Testis (tissue), 3 donors: ENCODE measurements around the gene UPF3B. TPM values are rescaled to one million over a fixed set of nuclear protein-coding genes. Genes with fewer than 3 reads are reported as not detected.
"Not testable (repeated sequence)": the region's sequence is repeated elsewhere in the genome, so short reads cannot be mapped to it uniquely, and the experiment has no call there.

ENCODE experiments used
- DNase-seq: peaks from one replicate; pipeline ENCODE4 v3.0.0-alpha.2; 2019
- H3K27ac ChIP-seq, 2 donors: fragments of 200-600 bp; sonication (generic); one replicate each; pipeline ENCODE4 v1.5.1; 2019
- H3K27me3 ChIP-seq: fragments of 200-600 bp; sonication (generic); one replicate; pipeline ENCODE4 v1.5.1; 2019
- H3K36me3 ChIP-seq: fragments of 200-600 bp; sonication (generic); one replicate; pipeline ENCODE4 v1.5.1; 2017; ENCODE audit warnings: low read depth; ENCODE audit errors: missing control alignments
- H3K4me1 ChIP-seq: fragments of 200-600 bp; sonication (generic); one replicate; pipeline ENCODE4 v1.5.1; 2019
- H3K4me3 ChIP-seq, 2 donors: fragments of 200-600 bp; sonication (generic); one replicate each; pipeline ENCODE4 v1.5.1; 2017 to 2019
- H3K9me3 ChIP-seq: fragments of 200-600 bp; sonication (generic); one replicate; pipeline ENCODE4 v1.5.1; 2017
- CTCF ChIP-seq, 3 experiments: fragments of 450-650 bp in 2 of 3; fragments of 200-600 bp in 1 of 3; sonication (generic) in 1 of 3; IDR thresholded peaks; one replicate each; pipeline ENCODE4 v1.5.1; 2016 to 2019; ENCODE audit warnings: antibody characterized with exemption in 3 of 3, mild to moderate bottlenecking in 2 of 3, moderate library complexity in 1 of 3
- POLR2A ChIP-seq: fragments of 450-650 bp; IDR thresholded peaks from one replicate; pipeline ENCODE4 v1.6.1; 2017; ENCODE audit warnings: antibody characterized with exemption, mild to moderate bottlenecking, moderate library complexity
- WGBS, 2 donors: methylation state at CpG; one replicate each; pipeline ENCODE4 v1.1.5; 2018; 5-methylcytosine and 5-hydroxymethylcytosine counted together
- intact Hi-C: fragments of 100-400 bp; cut with DNase I; formaldehyde crosslinking; loops from one replicate; pipeline ENCODE4 v1.15.1; 2023; ENCODE audit warnings: low total_unique reads
- polyA plus RNA-seq: library from polyadenylated mRNA; stranded (reverse); fragments of 350-450 nt; fragmentation: Illumina TruSeq; extraction: RNeasy Lipid Tissue Mini Kit (QIAGEN cat#74804); gene quantifications from one replicate; pipeline ENCODE4 v1.2.3, GENCODE V29; 2014; ENCODE audit warnings: low read depth, low replicate concordance; ENCODE audit not compliant: insufficient read depth
- total RNA-seq, 2 donors: library from RNA; depleted of rRNA; stranded (reverse); fragments of >200 nt; gene quantifications; one replicate each; pipeline ENCODE4 v1.2.3, GENCODE V29; 2016

UPF3B gene
- total and polyA plus RNA-seq, 3 donors from 2014 or later, result 6.9 to 12.7 (median 7.4) TPM

GRCh38 chrX:119817130-119817690, 35.6 kb downstream of the UPF3B start:
- no peaks in the 10 kb centered on the region for H3K36me3 ChIP-seq
- whole genome bisulfite sequencing, 2 donors, result 83 to 96% methylated on average over 4 to 6 of the region's 6 CpGs
- intact Hi-C loops, result no loop called here

GRCh38 chrX:119816300-119816699, 36.5 kb downstream of the UPF3B start:
- no peak for DNase-seq
- Histone ChIP-seq H3K27me3 (no peaks in the 10 kb centered on the region), H3K36me3 (no peaks in the 10 kb centered on the region), H3K4me3 (no peak overlapping the region), H3K9me3 (no peaks in the 10 kb centered on the region), H3K27ac (no peak overlapping the region), H3K4me1 (no peaks in the 10 kb centered on the region)
- TF ChIP-seq CTCF (IDR thresholded peaks at IDR 0.05) (no peak), POLR2A (no peak)
- 76 to 81% methylated on average over 3 of the region's 3 CpGs for whole genome bisulfite sequencing, 2 donors
- intact Hi-C loops, result no loop called here

More at GRCh38 chrX:119817130-119817690, 35.6 kb downstream of the UPF3B start:
- no peak for DNase-seq
- Histone ChIP-seq H3K27ac (no peak overlapping the region), H3K4me1 (no peaks in the 10 kb centered on the region), H3K9me3 (no peaks in the 10 kb centered on the region), H3K27me3 (no peaks in the 10 kb centered on the region), H3K4me3 (no peak overlapping the region)
- TF ChIP-seq CTCF (IDR thresholded peaks at IDR 0.05) (no peak), POLR2A (no peak)

- Histone ChIP-seq H3K9me3 (no peaks in the 10 kb centered on the region), H3K4me3 (no peak overlapping the region), H3K4me1 (no peaks in the 10 kb centered on the region), H3K27ac (no peak overlapping the region), H3K27me3 (no peaks in the 10 kb centered on the region), H3K36me3 (no peaks in the 10 kb centered on the region)
- TF ChIP-seq POLR2A (no peak), CTCF (IDR thresholded peaks at IDR 0.05) (no peak)
- DNase-seq, result no peak
- WGBS, 2 donors, result 100% methylated on average over 1 of the region's 1 CpG
- intact Hi-C loops, result no loop called here
Measured at GRCh38 chrX:119809185-119809666, 43.5 kb downstream of the UPF3B start.

- H3K36me3 ChIP-seq, H3K4me3 ChIP-seq, H3K27me3 ChIP-seq, intact Hi-C loops, DNase-seq, H3K27ac ChIP-seq, H3K9me3 ChIP-seq, H3K4me1 ChIP-seq: not testable (repeated sequence)
- WGBS, 2 donors, result 40% methylated on average over 2 of the region's 4 CpGs; no CpG with 5 or more reads in 1 of the 2 donors
Measured at GRCh38 chrX:119808461-119808860, 44.3 kb downstream of the UPF3B start.

- H3K27ac ChIP-seq, result no peak overlapping the region
- 95 to 100% methylated on average over 6 to 7 of the region's 8 CpGs for WGBS, 2 donors
- DNase-seq, result no peak
- intact Hi-C loops, result no loop called here
- H3K27me3 ChIP-seq, result no peaks in the 10 kb centered on the region
- H3K4me1 ChIP-seq, result no peaks in the 10 kb centered on the region
- no peaks in the 10 kb centered on the region for H3K9me3 ChIP-seq
- H3K4me3 ChIP-seq, result no peak overlapping the region
- H3K36me3 ChIP-seq, result no peaks in the 10 kb centered on the region
- TF ChIP-seq POLR2A, result no peak
- TF ChIP-seq CTCF (IDR thresholded peaks at IDR 0.05), result no peak
Measured at GRCh38 chrX:119802546-119802945, 50.2 kb downstream of the UPF3B start.
